ENCODE results near the gene FHL3.
A peak's percentile ranks its signal among the peaks of the same experiment; 100 is the strongest.

Gene FHL3

GRCh38 chr1:38012363-38013226 is 7.3 kb upstream of the FHL3 start, which contains the start of gene UTP11:
Gene UTP11, plus strand, starts transcription at chr1:38012734. Its CDS starts 69 bp downstream, at chr1:38012803.
- DNase-seq, result peak; percentile 100

GRCh38 chr1:38009841-38010180 is 4.5 kb upstream of the FHL3 start:
- DNase-seq, result no peak

GRCh38 chr1:38009088-38009840 is 4.0 kb upstream of the FHL3 start:
- DNase-seq, result no peak

- no peak for DNase-seq
These were observed 904 bp upstream of the FHL3 start for GRCh38 chr1:38006008-38006828.

- DNase-seq, result no peak
These were observed 818 bp downstream of the FHL3 start for GRCh38 chr1:38004284-38005108.

GRCh38 chr1:38003261-38004250 is 1.8 kb downstream of the FHL3 start:
- DNase-seq, result no peak

GRCh38 chr1:38000529-38001455 is 4.5 kb downstream of the FHL3 start:
- no peak for DNase-seq

GRCh38 chr1:38000233-38000528 is 5.1 kb downstream of the FHL3 start:
- no peak for DNase-seq

GRCh38 chr1:37999430-38000232 is 5.7 kb downstream of the FHL3 start:
- DNase-seq, result no peak

- DNase-seq, result no peak
These were observed 6.3 kb downstream of the FHL3 start for GRCh38 chr1:37998913-37999429.

- DNase-seq, result no peak
These were observed 7.1 kb downstream of the FHL3 start for GRCh38 chr1:37998089-37998808.

GRCh38 chr1:37997256-37998088 is 7.8 kb downstream of the FHL3 start:
- no peak for DNase-seq

- peak; percentile 74 for DNase-seq
These were observed 9.5 kb downstream of the FHL3 start for GRCh38 chr1:37995751-37996345.

GRCh38 chr1:37994886-37995566 is 10.3 kb downstream of the FHL3 start:
- no peak for DNase-seq

- DNase-seq, result peak; percentile 47
These were observed 15.9 kb downstream of the FHL3 start for GRCh38 chr1:37989361-37989930.

- DNase-seq, result no peak
These were observed 17.6 kb downstream of the FHL3 start for GRCh38 chr1:37987679-37988078.

Data from NCI-H774 (cell line).